PC-9 (cell line): Measurements from ENCODE around the gene PSD2.

ENCODE experiments used
- EZH2 ChIP-seq: fragments of 200-600 bp; sonication (generic); IDR thresholded peaks from 2 replicates; pipeline ENCODE4 v1.8.0; 2017; ENCODE audit warnings: antibody characterized with exemption, low read depth
- TF ChIP-seq, protein P1 (sequence below): fragments of 200-600 bp; sonication (generic); conservative IDR thresholded peaks from 2 replicates; pipeline ENCODE4 v1.6.1; 2017; ENCODE audit warnings: mixed run types, antibody characterized with exemption, mild to moderate bottlenecking, moderate library complexity

DNA sequence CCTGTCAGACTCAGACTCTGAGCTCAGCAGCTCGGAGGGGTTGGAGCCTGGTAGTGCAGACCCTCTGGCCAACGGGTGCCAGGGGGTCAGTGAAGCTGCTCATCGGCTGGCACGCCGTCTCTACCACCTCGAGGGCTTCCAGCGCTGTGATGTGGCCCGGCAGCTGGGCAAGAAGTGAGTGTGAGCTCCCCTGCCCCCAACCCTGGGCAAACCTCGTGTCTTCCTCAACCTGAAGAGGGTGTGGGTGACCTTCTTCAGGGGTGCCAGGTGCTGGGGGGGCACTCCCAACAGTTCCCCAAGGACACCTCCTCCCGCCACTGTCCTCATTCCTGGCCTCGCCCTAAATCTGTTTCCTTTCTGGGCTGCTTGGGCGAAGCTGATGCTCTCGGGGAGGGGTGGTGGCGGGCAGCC lies 18.6 kb downstream of the PSD2 start:
- no peak for TF ChIP-seq EZH2
- TF ChIP-seq, protein P1, sequence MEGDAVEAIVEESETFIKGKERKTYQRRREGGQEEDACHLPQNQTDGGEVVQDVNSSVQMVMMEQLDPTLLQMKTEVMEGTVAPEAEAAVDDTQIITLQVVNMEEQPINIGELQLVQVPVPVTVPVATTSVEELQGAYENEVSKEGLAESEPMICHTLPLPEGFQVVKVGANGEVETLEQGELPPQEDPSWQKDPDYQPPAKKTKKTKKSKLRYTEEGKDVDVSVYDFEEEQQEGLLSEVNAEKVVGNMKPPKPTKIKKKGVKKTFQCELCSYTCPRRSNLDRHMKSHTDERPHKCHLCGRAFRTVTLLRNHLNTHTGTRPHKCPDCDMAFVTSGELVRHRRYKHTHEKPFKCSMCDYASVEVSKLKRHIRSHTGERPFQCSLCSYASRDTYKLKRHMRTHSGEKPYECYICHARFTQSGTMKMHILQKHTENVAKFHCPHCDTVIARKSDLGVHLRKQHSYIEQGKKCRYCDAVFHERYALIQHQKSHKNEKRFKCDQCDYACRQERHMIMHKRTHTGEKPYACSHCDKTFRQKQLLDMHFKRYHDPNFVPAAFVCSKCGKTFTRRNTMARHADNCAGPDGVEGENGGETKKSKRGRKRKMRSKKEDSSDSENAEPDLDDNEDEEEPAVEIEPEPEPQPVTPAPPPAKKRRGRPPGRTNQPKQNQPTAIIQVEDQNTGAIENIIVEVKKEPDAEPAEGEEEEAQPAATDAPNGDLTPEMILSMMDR = no peak
